SK-N-SH (cell line): ENCODE results near the gene COL8A1. TPM values are rescaled to one million over a fixed set of nuclear protein-coding genes. Genes with fewer than 3 reads are reported as not detected.

Experiments used
- CTCF ChIA-PET: fragments of 300-600, 350-600 bp; formaldehyde crosslinking; extraction: SDS; loops from one replicate; lab custom pipeline; 2021; lab: Yijun Ruan, JAX
- POLR2A ChIA-PET: fragments of 350-600 bp; sonication (Branson Sonifier 250); formaldehyde crosslinking; extraction: SDS; loops from one replicate; lab custom pipeline; 2020; ENCODE audit warnings: antibody characterized with exemption, inconsistent platforms; lab: Yijun Ruan, JAX
- DNase-seq: peaks from one replicate; pipeline ENCODE4 v3.0.0; 2012
- H2AFZ ChIP-seq: fragments of 200-600 bp; sonication (generic); 2 replicates; pipeline ENCODE4 v1.8.1; 2016; ENCODE audit warnings: antibody characterized with exemption, mild to moderate bottlenecking, low read depth
- H3F3A ChIP-seq: fragments of 200-600 bp; sonication (generic); replicated peaks from 2 replicates; pipeline ENCODE3; 2016; ENCODE audit warnings: antibody characterized with exemption, mild to moderate bottlenecking; ENCODE audit not compliant: insufficient read depth
- H3K27ac ChIP-seq, 2 experiments: fragments of 200-500 bp in 1 of 2; fragments of 200-600 bp in 1 of 2; sonication (Bioruptor generic) in 1 of 2; sonication (generic), shearing (Covaris generic) in 1 of 2; 2 replicates each; pipeline versions ENCODE4 v1.5.1 to v1.6.1; 2014 to 2016; ENCODE audit warnings: low read depth in 2 of 2, inconsistent platforms in 1 of 2, low read length in 1 of 2, mild to moderate bottlenecking in 1 of 2, mixed read lengths in 1 of 2
- H3K27me3 ChIP-seq: fragments of 200-600 bp; sonication (generic), shearing (Covaris generic); 2 replicates; pipeline ENCODE4 v1.6.1; 2016; ENCODE audit warnings: mixed run types; ENCODE audit not compliant: insufficient read depth
- H3K36me3 ChIP-seq, 2 experiments: fragments of 200-500 bp in 1 of 2; fragments of 200-600 bp in 1 of 2; sonication (Bioruptor generic) in 1 of 2; sonication (generic) in 1 of 2; replicated peaks in 1 of 2; 2 replicates each; pipeline versions ENCODE3 to v1.5.1; 2014 to 2016; ENCODE audit warnings: low read length in 1 of 2, mild to moderate bottlenecking in 1 of 2; ENCODE audit not compliant: insufficient read depth in 2 of 2, control insufficient read depth in 1 of 2
- H3K4me1 ChIP-seq, 2 experiments: fragments of 200-500 bp in 1 of 2; fragments of 200-600 bp in 1 of 2; sonication (Bioruptor generic) in 1 of 2; sonication (generic), shearing (Covaris generic) in 1 of 2; 2 replicates each; pipeline versions ENCODE4 v1.5.1 to v1.6.1; 2014 to 2016; ENCODE audit warnings: low read depth in 1 of 2, low read length in 1 of 2, mixed run types in 1 of 2; ENCODE audit not compliant: insufficient read depth in 2 of 2, control insufficient read depth in 1 of 2
- H3K4me2 ChIP-seq: fragments of 200-600 bp; sonication (generic), shearing (Covaris generic); 2 replicates; pipeline ENCODE4 v1.6.1; 2017; ENCODE audit warnings: mixed run types
- H3K4me3 ChIP-seq, 2 experiments: fragments of 200-500 bp in 1 of 2; fragments of 200-600 bp in 1 of 2; sonication (Bioruptor generic) in 1 of 2; sonication (generic), shearing (Covaris generic) in 1 of 2; 2 replicates each; pipeline versions ENCODE4 v1.5.1 to v1.8.1; 2014 to 2016; ENCODE audit warnings: low read depth in 2 of 2, inconsistent platforms in 1 of 2, low read length in 1 of 2, mild to moderate bottlenecking in 1 of 2, mixed read lengths in 1 of 2, moderate library complexity in 1 of 2
- H3K79me2 ChIP-seq: fragments of 200-600 bp; sonication (generic); 2 replicates; pipeline ENCODE4 v1.8.1; 2017; ENCODE audit warnings: mild to moderate bottlenecking; ENCODE audit not compliant: insufficient read depth
- H3K9ac ChIP-seq: fragments of 200-600 bp; sonication (generic); 2 replicates; pipeline ENCODE4 v1.6.1; 2017; ENCODE audit warnings: mixed run types
- H3K9me2 ChIP-seq: fragments of 200-600 bp; sonication (generic); 2 replicates; pipeline ENCODE4 v1.6.1; 2017; ENCODE audit warnings: mixed run types
- H3K9me3 ChIP-seq: fragments of 200-600 bp; sonication (generic); 2 replicates; pipeline ENCODE4 v1.6.1; 2017; ENCODE audit warnings: mixed run types, mild to moderate bottlenecking, moderate library complexity
- H4K20me1 ChIP-seq: fragments of 200-600 bp; sonication (generic); 2 replicates; pipeline ENCODE4 v1.6.1; 2017; ENCODE audit warnings: mild to moderate bottlenecking, mixed run types; ENCODE audit not compliant: insufficient read depth
- ELF1 ChIP-seq: IDR thresholded peaks from 2 replicates; pipeline ENCODE4 v1.4.0; 2012
- JUND ChIP-seq: IDR thresholded peaks from 2 replicates; pipeline ENCODE4 v1.4.0; 2012
- MXI1 ChIP-seq: IDR thresholded peaks from 2 replicates; pipeline ENCODE4 v1.6.1; 2012; ENCODE audit warnings: mild to moderate bottlenecking, low read depth, low read length, improper control_type of control experiment
- RCOR1 ChIP-seq: fragments of 150-350 bp; IDR thresholded peaks from 2 replicates; pipeline ENCODE4 v1.6.1; 2017; ENCODE audit warnings: antibody characterized with exemption, low read length
- SMC3 ChIP-seq: IDR thresholded peaks from 2 replicates; pipeline ENCODE4 v1.6.1; 2012; ENCODE audit warnings: low read depth, low read length, improper control_type of control experiment
- TAF1 ChIP-seq: IDR thresholded peaks from 2 replicates; pipeline ENCODE4 v1.6.1; 2012; ENCODE audit warnings: low read depth, mild to moderate bottlenecking, low read length, moderate library complexity, borderline replicate concordance
- TCF12 ChIP-seq: IDR thresholded peaks from 2 replicates; pipeline ENCODE4 v1.4.0; 2012
- TEAD4 ChIP-seq: IDR thresholded peaks from 2 replicates; pipeline ENCODE4 v1.4.0; 2012; ENCODE audit warnings: mild to moderate bottlenecking, borderline replicate concordance; ENCODE audit not compliant: insufficient read depth
- WGBS: methylation state at CpG from one replicate; pipeline ENCODE4 v1.1.6; 2017; ENCODE audit warnings: low lambda C conversion rate; 5-methylcytosine and 5-hydroxymethylcytosine counted together
- polyA plus RNA-seq, 3 experiments: library from polyadenylated mRNA; depleted of rRNA; stranded (reverse); fragments of >200 nt; gene quantifications; 2 replicates each; pipeline ENCODE4 v1.2.3, GENCODE V29; 2012
- TF ChIP-seq, protein P1 (sequence below): IDR thresholded peaks from 2 replicates; pipeline ENCODE4 v1.4.0; 2012; ENCODE audit warnings: low read depth, borderline replicate concordance
- TF ChIP-seq, protein P2 (sequence below): IDR thresholded peaks from 2 replicates; pipeline ENCODE4; 2012

The COL8A1 gene
- polyA plus RNA-seq, 1 of the 3 experiments (the other 2 are of a cell fraction) = 4.0 TPM

DNA sequence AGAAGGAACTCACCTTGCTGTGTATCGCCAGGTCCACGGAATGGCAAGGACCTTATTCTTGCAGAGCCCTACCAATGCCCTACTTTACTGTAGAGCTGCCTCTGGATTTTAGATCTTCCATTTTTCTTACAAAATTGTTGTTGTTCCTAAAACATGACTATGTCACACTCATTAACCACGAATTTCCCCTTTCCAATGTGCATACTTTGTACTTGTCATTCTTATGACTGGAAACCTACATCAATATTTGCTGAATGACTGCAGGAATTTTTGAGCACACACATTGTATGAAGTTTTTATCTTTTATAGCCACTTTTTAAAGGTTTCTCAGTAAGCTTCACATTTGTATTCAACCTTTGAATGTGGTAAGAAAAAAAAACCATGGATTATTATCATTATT is 143.4 kb downstream of the COL8A1 start:
- H3K27ac ChIP-seq = peak overlapping the region in 1 of 2 experiments; percentile 30; a peak in 1 of 4 replicates
- peaks cover 0 to 18% of the 10 kb centered on the region in 2 experiments; a peak in 1 of 4 replicates for H3K4me1 ChIP-seq
- no peaks in the 10 kb centered on the region for H3K79me2 ChIP-seq
- H4K20me1 ChIP-seq = no peaks in the 10 kb centered on the region
- H3K9me2 ChIP-seq = no peaks in the 10 kb centered on the region
- peaks cover 4% of the 10 kb centered on the region for H3F3A ChIP-seq
- POLR2A ChIA-PET = no interaction called here
- H3K36me3 ChIP-seq = no peaks in the 10 kb centered on the region
- H3K9me3 ChIP-seq = no peaks in the 10 kb centered on the region
- H3K9ac ChIP-seq = no peak overlapping the region
- no peaks in the 10 kb centered on the region for H3K27me3 ChIP-seq
- H2AFZ ChIP-seq = no peak overlapping the region
- no peak overlapping the region for H3K4me3 ChIP-seq
- no peak overlapping the region for H3K4me2 ChIP-seq
- 48% methylated on average over 3 of the region's 3 CpGs for WGBS
- no peak for TF ChIP-seq SMC3
- TF ChIP-seq, protein P1, sequence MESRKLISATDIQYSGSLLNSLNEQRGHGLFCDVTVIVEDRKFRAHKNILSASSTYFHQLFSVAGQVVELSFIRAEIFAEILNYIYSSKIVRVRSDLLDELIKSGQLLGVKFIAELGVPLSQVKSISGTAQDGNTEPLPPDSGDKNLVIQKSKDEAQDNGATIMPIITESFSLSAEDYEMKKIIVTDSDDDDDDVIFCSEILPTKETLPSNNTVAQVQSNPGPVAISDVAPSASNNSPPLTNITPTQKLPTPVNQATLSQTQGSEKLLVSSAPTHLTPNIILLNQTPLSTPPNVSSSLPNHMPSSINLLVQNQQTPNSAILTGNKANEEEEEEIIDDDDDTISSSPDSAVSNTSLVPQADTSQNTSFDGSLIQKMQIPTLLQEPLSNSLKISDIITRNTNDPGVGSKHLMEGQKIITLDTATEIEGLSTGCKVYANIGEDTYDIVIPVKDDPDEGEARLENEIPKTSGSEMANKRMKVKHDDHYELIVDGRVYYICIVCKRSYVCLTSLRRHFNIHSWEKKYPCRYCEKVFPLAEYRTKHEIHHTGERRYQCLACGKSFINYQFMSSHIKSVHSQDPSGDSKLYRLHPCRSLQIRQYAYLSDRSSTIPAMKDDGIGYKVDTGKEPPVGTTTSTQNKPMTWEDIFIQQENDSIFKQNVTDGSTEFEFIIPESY = no peak
- no peak for TF ChIP-seq TCF12
- no peak for TF ChIP-seq RCOR1
- TF ChIP-seq ELF1 = no peak
- TF ChIP-seq TAF1 = no peak
- TF ChIP-seq, all 33 proteins: peak for 0
- no peak for DNase-seq
- CTCF ChIA-PET = interaction anchor here (1.1 kb wide), 1 partner anchor 29 kb away, joined by 3 read pairs; no protein-coding TSS in a partner anchor

DNA sequence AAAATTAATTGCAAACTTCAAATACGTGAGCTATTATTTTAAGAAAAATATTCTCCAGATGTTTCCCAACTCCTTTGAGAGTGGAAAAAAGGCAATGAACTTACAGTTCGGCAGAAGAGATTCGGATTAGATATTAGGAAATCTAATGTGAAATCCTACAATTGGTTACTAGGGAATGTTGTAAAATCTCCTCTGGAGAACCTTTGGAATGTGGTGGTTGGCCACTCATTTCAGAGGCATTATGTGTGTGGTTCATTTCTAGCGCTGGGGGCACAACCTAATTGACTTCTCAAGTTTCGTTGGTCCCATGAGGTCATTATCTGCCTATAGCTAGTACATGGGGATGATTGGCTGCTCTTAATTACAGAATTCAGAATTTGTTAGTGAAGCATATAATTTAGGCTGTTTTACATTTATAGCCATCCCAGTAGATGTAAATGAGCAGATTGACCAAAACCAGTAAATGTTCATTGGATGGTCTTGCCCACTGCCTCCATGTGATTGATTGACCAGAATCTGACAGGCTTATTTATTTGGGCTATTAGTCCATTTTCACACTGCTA is 144.7 kb downstream of the COL8A1 start:
- no peak for TF ChIP-seq MXI1
- TF ChIP-seq, protein P2, sequence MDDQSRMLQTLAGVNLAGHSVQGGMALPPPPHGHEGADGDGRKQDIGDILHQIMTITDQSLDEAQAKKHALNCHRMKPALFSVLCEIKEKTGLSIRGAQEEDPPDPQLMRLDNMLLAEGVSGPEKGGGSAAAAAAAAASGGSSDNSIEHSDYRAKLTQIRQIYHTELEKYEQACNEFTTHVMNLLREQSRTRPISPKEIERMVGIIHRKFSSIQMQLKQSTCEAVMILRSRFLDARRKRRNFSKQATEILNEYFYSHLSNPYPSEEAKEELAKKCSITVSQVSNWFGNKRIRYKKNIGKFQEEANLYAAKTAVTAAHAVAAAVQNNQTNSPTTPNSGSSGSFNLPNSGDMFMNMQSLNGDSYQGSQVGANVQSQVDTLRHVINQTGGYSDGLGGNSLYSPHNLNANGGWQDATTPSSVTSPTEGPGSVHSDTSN = peak; percentile 18; the same call in 1 of the 2 replicates
- peak; percentile 34; the same call in 1 of the 2 replicates for TF ChIP-seq JUND
- TF ChIP-seq TEAD4 = 0 out of 2 replicates have a peak, but pooled peaks have one; percentile 29
- Histone ChIP-seq H3K36me3 (no peaks in the 10 kb centered on the region), H3K4me1 (peaks cover 0 to 10% of the 10 kb centered on the region in 2 experiments; a peak in 1 of 4 replicates), H4K20me1 (no peaks in the 10 kb centered on the region), H3K4me2 (no peak overlapping the region), H3K79me2 (no peaks in the 10 kb centered on the region), H2AFZ (no peak overlapping the region), H3K27ac (peak overlapping the region in 1 of 2 experiments; percentile 57; a peak in 2 of 4 replicates), H3F3A (peaks cover 4% of the 10 kb centered on the region), H3K4me3 (no peak overlapping the region), H3K9ac (no peak overlapping the region), H3K9me3 (no peaks in the 10 kb centered on the region), H3K27me3 (no peaks in the 10 kb centered on the region), H3K9me2 (no peaks in the 10 kb centered on the region)
- 19% methylated on average over 5 of the region's 5 CpGs for WGBS
- ChIA-PET CTCF (no interaction called here), POLR2A (no interaction called here)
- DNase-seq = no peak
